Neutrophil (primary cell): ENCODE measurements around the gene SERPINC1.

Source experiments
- H3K27ac ChIP-seq: fragments of 200-600 bp; sonication (generic); 2 replicates; pipeline ENCODE4 v1.5.1; 2016; ENCODE audit warnings: mild to moderate bottlenecking, moderate library complexity
- H3K27me3 ChIP-seq: fragments of 200-600 bp; sonication (generic); 2 replicates; pipeline ENCODE4 v1.6.0; 2016; ENCODE audit warnings: mild to moderate bottlenecking
- H3K36me3 ChIP-seq: fragments of 200-600 bp; sonication (generic); 2 replicates; pipeline ENCODE4 v1.5.1; 2017
- H3K4me1 ChIP-seq, 2 experiments: fragments of 200-600 bp in 1 of 2; sonication (generic) in 1 of 2; 1 replicate in 1 of 2; 2 replicates in 1 of 2; pipeline versions ENCODE4 v1.5.1 to v1.6.1; 2013 to 2016; ENCODE audit warnings: low read depth in 1 of 2, low read length in 1 of 2, mild to moderate bottlenecking in 1 of 2, moderate library complexity in 1 of 2; ENCODE audit not compliant: control insufficient read depth in 1 of 2, insufficient read depth in 1 of 2
- H3K4me3 ChIP-seq, 2 experiments: fragments of 200-600 bp in 1 of 2; sonication (generic) in 1 of 2; 1 replicate in 1 of 2; 2 replicates in 1 of 2; pipeline ENCODE4 v1.5.1; 2013 to 2016; ENCODE audit warnings: low read depth in 1 of 2, low read length in 1 of 2, mild to moderate bottlenecking in 1 of 2, moderate library complexity in 1 of 2
- H3K9me3 ChIP-seq: fragments of 200-600 bp; sonication (generic); 2 replicates; pipeline ENCODE4 v1.5.1; 2016
- TF ChIP-seq, protein P1 (sequence below): fragments of 200-600 bp; sonication (generic); IDR thresholded peaks from 2 replicates; pipeline ENCODE4 v1.5.1; 2016; ENCODE audit warnings: antibody characterized with exemption

Gene SERPINC1

DNA sequence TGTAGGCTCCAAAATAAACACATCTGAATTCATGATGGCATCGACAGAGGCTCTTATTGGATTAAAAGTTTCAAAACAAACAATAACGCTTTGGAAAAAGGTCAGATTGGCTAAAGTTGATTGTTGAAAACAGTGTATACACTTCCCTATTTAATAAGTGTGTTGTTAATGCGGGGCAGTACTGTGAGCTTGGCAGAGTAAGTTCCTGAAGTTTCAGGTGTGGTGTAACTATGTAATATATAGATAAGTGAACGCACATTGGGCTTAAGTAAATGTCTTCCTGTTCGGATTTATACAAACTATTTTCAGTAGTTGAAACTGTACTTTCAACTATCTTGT lies 48.1 kb downstream of the SERPINC1 start:
- H3K9me3 ChIP-seq = no peaks in the 10 kb centered on the region
- H3K4me1 ChIP-seq = peaks cover 42 to 66% of the 10 kb centered on the region in 2 experiments
- TF ChIP-seq, protein P1, sequence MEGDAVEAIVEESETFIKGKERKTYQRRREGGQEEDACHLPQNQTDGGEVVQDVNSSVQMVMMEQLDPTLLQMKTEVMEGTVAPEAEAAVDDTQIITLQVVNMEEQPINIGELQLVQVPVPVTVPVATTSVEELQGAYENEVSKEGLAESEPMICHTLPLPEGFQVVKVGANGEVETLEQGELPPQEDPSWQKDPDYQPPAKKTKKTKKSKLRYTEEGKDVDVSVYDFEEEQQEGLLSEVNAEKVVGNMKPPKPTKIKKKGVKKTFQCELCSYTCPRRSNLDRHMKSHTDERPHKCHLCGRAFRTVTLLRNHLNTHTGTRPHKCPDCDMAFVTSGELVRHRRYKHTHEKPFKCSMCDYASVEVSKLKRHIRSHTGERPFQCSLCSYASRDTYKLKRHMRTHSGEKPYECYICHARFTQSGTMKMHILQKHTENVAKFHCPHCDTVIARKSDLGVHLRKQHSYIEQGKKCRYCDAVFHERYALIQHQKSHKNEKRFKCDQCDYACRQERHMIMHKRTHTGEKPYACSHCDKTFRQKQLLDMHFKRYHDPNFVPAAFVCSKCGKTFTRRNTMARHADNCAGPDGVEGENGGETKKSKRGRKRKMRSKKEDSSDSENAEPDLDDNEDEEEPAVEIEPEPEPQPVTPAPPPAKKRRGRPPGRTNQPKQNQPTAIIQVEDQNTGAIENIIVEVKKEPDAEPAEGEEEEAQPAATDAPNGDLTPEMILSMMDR = no peak
- H3K36me3 ChIP-seq = peaks cover 23% of the 10 kb centered on the region
- H3K4me3 ChIP-seq = peak overlapping the region; percentile 76 to 89
- H3K27me3 ChIP-seq = no peaks in the 10 kb centered on the region
- peak overlapping the region; percentile 95 for H3K27ac ChIP-seq

DNA sequence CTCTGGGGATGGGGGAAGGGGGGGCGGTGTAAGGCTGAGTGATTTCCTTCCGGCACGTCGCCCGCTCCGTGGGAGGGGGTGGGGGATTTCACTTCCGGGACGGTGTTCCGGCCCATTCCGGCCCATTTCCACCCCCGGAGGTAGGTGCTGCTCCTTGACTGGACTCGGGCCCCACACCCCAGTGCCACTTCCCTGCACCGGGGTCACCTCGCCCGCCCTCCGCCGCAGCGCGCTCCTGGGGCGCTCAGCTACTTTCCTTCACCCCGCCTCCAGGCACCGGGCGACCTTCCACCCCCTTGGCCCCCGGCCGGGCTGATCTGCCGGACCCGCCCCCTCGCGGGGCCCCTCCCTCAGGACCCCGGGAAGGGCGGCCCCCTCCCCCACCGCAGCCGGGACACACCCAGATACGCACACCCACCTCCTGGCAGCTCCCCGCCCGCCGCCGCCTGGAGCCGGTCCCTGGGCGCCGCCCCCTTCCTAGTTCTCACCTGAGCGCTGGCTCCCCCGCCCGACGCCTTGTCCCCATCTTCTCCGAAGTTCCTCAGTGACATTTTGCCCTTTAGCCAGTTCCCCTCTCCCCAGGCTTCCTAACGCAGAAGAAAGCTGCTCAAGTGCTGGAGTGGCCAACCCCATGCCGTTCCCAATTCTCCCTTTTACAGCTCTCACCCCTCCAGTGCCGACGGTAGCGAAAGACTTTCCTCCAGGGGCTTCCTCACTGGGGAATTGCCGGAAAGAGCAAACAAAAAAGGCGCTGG lies 48.7 kb downstream of the SERPINC1 start, which contains the start of gene ZBTB37:
Gene ZBTB37, plus strand, starts transcription at position 115 of the 755 bp plus-strand sequence. CDS start 1,846 bp downstream, outside the sequence.
- H3K4me3 ChIP-seq = peak within 1 kb of the TSS; percentile 76 to 89
- peak within 1 kb of the TSS; percentile 95 for H3K27ac ChIP-seq
- H3K36me3 ChIP-seq = peaks cover 28% of the 10 kb centered on the region
- peaks cover 42 to 66% of the 10 kb centered on the region in 2 experiments for H3K4me1 ChIP-seq
- no peaks in the 10 kb centered on the region for H3K27me3 ChIP-seq
- TF ChIP-seq, protein P1 = peak; percentile 32
- H3K9me3 ChIP-seq = no peaks in the 10 kb centered on the region

DNA sequence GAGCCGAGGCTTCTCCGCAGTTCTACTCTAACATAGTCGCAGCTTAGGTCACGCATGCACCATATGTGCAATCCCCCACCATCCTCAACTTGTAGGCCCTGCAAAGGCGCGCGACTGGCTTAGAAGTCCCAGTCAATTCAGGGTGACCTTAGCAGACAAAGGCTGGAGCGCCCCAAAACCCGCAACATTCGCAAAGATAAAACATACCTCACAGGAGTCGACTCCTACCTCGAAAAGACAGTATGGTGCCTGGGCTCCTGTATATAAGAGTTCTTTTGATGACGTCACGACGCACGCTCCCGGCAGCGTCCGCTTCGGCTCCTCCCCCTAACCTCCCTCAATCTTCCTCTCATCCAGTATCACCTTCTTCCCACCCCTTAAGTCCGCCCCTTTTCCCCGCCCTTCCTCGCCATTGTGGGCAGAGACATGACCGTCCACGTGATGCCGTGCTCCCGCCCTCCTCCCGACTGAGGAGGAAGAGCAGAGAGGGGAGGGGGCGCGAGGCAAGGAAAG lies 49.3 kb downstream of the SERPINC1 start, which contains the start of gene GAS5:
Gene GAS5, minus strand, starts transcription at position 237 of the 513 bp plus-strand sequence.
- peak within 1 kb of the TSS; percentile 95 for H3K27ac ChIP-seq
- H3K27me3 ChIP-seq = no peaks in the 10 kb centered on the region
- no peaks in the 10 kb centered on the region for H3K9me3 ChIP-seq
- peaks cover 35% of the 10 kb centered on the region for H3K36me3 ChIP-seq
- H3K4me1 ChIP-seq = peaks cover 42 to 66% of the 10 kb centered on the region in 2 experiments
- peak within 1 kb of the TSS; percentile 76 to 89 for H3K4me3 ChIP-seq
- TF ChIP-seq, protein P1 = peak; percentile 30

DNA sequence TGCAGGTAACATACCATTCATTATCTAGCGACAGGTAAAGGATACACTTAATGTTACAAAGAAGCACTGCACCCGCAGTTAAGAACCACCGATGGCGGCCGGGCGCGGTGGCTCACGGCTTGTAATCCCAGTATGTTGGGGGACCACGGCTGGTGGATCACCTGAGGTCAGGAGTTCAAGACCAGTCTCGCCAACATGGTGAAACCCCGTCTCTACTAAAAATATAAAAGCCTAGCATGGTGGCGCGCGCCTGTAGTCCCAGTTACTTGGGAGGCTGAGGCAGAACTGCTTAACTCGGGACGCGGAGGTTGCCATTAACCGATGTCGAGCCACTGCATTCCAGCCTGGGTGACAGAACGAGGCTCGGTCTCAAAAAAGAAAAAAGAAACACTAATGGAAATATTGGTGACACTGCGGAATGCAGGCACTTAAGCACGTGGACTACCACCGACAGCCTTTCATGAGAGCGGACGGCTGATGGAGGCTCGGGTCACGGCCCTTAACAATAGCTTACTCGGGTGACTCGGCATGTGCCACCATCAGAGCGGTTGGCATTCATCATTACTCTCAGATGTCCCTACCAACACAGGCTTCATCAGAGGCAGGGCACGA lies 49.9 kb downstream of the SERPINC1 start:
- Histone ChIP-seq H3K4me1 (peaks cover 42 to 66% of the 10 kb centered on the region in 2 experiments), H3K27ac (peak overlapping the region; percentile 95), H3K27me3 (no peaks in the 10 kb centered on the region), H3K36me3 (peaks cover 40% of the 10 kb centered on the region), H3K9me3 (no peaks in the 10 kb centered on the region), H3K4me3 (peak overlapping the region; percentile 76 to 89)
- TF ChIP-seq, protein P1 = no peak

DNA sequence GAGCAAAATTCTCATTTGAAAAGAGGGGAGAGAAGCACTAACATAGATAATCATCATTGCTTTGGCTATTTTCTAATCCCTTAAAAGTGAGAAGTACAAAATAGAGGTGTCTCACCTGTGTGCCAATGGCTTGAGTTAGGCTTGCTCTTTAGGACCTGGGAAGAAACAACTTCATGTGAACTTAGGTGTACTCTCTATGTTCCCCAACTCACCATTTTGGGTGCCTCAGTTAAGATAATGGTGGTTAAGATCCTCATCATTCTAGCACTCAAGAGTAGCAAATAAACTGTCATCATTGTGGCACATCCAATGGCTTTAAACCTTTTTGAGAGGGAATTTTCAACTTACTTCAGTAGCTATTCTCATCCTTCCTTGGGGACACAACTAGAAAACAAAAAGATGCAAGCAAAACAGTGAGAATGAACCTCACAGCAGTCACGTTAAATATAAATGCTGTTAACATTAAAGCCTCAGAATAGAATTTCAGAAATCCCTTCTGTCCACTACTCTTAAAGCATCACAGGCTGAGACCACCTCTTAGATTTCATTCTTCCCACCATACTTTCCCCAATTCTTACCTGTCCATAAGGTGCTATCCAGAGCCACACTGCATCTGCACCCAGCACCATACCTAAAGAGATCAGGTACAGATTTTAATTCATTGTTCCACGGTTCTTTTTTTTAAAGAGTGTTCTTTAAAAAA lies 50.6 kb downstream of the SERPINC1 start:
- peak overlapping the region; percentile 95 for H3K27ac ChIP-seq
- no peaks in the 10 kb centered on the region for H3K9me3 ChIP-seq
- H3K4me1 ChIP-seq = peaks cover 42 to 62% of the 10 kb centered on the region in 2 experiments
- TF ChIP-seq, protein P1 = no peak
- peaks cover 43% of the 10 kb centered on the region for H3K36me3 ChIP-seq
- H3K27me3 ChIP-seq = no peaks in the 10 kb centered on the region
- peak overlapping the region; percentile 76 to 89 for H3K4me3 ChIP-seq
